ENCODE measurements around the gene RPS6KA2. TPM values are rescaled to one million over a fixed set of nuclear protein-coding genes. Genes with fewer than 3 reads are reported as not detected.
A peak's percentile ranks its signal among the peaks of the same experiment; 100 is the strongest.
"Not testable (repeated sequence)": the region's sequence is repeated elsewhere in the genome, so short reads cannot be mapped to it uniquely, and the experiment has no call there.

The RPS6KA2 gene
- total RNA-seq, 2 donors from 2014 or later = 78.6 to 131 TPM

- Histone ChIP-seq H3K4me3 (no peak overlapping the region), H3K9me3 (no peaks in the 10 kb centered on the region), H3K4me1 (no peaks in the 10 kb centered on the region), H3K36me3 (no peaks in the 10 kb centered on the region), H3K27me3 (no peaks in the 10 kb centered on the region), H3K27ac (no peak overlapping the region)
- TF ChIP-seq, protein P1, sequence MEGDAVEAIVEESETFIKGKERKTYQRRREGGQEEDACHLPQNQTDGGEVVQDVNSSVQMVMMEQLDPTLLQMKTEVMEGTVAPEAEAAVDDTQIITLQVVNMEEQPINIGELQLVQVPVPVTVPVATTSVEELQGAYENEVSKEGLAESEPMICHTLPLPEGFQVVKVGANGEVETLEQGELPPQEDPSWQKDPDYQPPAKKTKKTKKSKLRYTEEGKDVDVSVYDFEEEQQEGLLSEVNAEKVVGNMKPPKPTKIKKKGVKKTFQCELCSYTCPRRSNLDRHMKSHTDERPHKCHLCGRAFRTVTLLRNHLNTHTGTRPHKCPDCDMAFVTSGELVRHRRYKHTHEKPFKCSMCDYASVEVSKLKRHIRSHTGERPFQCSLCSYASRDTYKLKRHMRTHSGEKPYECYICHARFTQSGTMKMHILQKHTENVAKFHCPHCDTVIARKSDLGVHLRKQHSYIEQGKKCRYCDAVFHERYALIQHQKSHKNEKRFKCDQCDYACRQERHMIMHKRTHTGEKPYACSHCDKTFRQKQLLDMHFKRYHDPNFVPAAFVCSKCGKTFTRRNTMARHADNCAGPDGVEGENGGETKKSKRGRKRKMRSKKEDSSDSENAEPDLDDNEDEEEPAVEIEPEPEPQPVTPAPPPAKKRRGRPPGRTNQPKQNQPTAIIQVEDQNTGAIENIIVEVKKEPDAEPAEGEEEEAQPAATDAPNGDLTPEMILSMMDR (IDR thresholded peaks at IDR 0.05) = no peak
- DNase-seq (ENCODE audit: low spot score) = no peak
Measured at GRCh38 chr6:166402582-166403277, 224.3 kb downstream of the RPS6KA2 start.

DNA sequence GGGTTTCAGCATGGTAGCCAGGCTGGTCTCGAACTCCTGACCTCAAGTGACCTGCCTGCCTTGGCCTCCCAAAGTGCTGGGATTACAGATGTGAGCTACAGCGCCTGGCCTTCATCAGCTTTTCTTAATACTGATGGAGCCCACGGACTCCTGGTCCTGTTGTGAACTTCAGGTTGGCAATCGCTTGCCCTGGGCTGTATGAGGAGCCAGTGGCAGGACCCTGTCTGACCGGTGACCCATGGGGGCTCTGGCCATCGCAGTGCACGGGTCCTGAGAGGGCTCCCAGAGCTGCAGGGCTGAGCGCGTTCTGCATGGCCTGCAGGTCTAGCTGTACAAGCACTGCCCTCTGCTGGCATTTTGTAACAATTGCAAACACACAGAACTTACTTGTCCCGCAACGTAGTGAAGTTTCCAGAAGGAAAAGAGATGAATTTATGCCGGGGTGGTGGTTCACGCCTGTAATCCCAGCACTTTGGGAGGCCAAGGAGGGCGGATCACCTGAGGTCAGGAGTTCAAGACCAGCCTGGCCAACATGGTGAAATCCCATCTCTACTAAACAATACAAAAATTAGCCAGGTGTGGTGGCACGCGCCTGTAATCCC, 226.3 kb downstream of the RPS6KA2 start:
- not testable (repeated sequence) for H3K4me1 ChIP-seq, H3K4me3 ChIP-seq, H3K36me3 ChIP-seq, H3K27me3 ChIP-seq, H3K27ac ChIP-seq, H3K9me3 ChIP-seq
- peak; percentile 71 for DNase-seq (ENCODE audit: low spot score)
- TF ChIP-seq, protein P1 (IDR thresholded peaks at IDR 0.05) = peak; percentile 64 to 85

GRCh38 chr6:166400181-166400580, 226.9 kb downstream of the RPS6KA2 start:
- Histone ChIP-seq H3K4me3 (no peak overlapping the region), H3K4me1 (no peaks in the 10 kb centered on the region), H3K27me3 (no peaks in the 10 kb centered on the region), H3K9me3 (no peaks in the 10 kb centered on the region), H3K36me3 (no peaks in the 10 kb centered on the region), H3K27ac (no peak overlapping the region)
- DNase-seq (ENCODE audit: low spot score) = no peak
- TF ChIP-seq, protein P1 (IDR thresholded peaks at IDR 0.05) = no peak

- Histone ChIP-seq H3K4me3 (no peak overlapping the region), H3K27me3 (no peaks in the 10 kb centered on the region), H3K27ac (no peak overlapping the region), H3K9me3 (no peaks in the 10 kb centered on the region), H3K36me3 (no peaks in the 10 kb centered on the region), H3K4me1 (no peaks in the 10 kb centered on the region)
- DNase-seq (ENCODE audit: low spot score) = no peak
- TF ChIP-seq, protein P1 (IDR thresholded peaks at IDR 0.05) = no peak
Measured at GRCh38 chr6:166398348-166398747, 228.7 kb downstream of the RPS6KA2 start.

- H3K36me3 ChIP-seq = no peaks in the 10 kb centered on the region
- TF ChIP-seq, protein P1 (IDR thresholded peaks at IDR 0.05) = no peak
- no peak overlapping the region for H3K27ac ChIP-seq
- no peak overlapping the region for H3K4me3 ChIP-seq
- no peaks in the 10 kb centered on the region for H3K9me3 ChIP-seq
- H3K27me3 ChIP-seq = no peaks in the 10 kb centered on the region
- no peak for DNase-seq (ENCODE audit: low spot score)
- H3K4me1 ChIP-seq = no peaks in the 10 kb centered on the region
Measured at GRCh38 chr6:166397849-166398248, 229.2 kb downstream of the RPS6KA2 start.

All from right atrium auricular region (tissue), 2 donors.